Activated T-cell treated with anti-CD3 and anti-CD28 coated beads, Interleukin-2, amount 50 U/mL, for 72 hours (primary cell): Measurements from ENCODE around the gene FAM234A. TPM values are rescaled to one million over a fixed set of nuclear protein-coding genes. Genes with fewer than 3 reads are reported as not detected.

Experiments
- ATAC-seq, 2 donors: fragments of 150-1000 bp; cut with Tn5 transposase; replicated peaks in 1 of 2; 2 replicates each; pipeline ENCODE4 v1.10.0; 2021; ENCODE audit warnings: moderate library complexity in 2 of 2, mild to moderate bottlenecking in 1 of 2
- DNase-seq, 2 donors: peaks; one replicate each; pipeline ENCODE4 v3.0.0; 2021 to 2022; ENCODE audit warnings: mixed read lengths in 1 of 2
- H3K27ac Mint-ChIP-seq: one replicate; pipeline ENCODE4 v1.8.0; 2022; ENCODE audit warnings: mild to moderate bottlenecking, moderate library complexity, mixed read lengths
- H3K27me3 Mint-ChIP-seq: one replicate; pipeline ENCODE4 v1.8.0; 2022; ENCODE audit warnings: low read depth, mixed read lengths
- H3K36me3 Mint-ChIP-seq, 2 donors: one replicate each; pipeline ENCODE4 v1.8.0; 2022; ENCODE audit warnings: mixed read lengths in 2 of 2, mild to moderate bottlenecking in 1 of 2; ENCODE audit not compliant: insufficient read depth in 2 of 2
- H3K4me1 Mint-ChIP-seq: one replicate; pipeline ENCODE4 v1.8.0; 2022; ENCODE audit warnings: low read depth, mixed read lengths
- H3K4me3 Mint-ChIP-seq, 2 donors: one replicate each; pipeline ENCODE4 v1.8.0; 2022; ENCODE audit warnings: mild to moderate bottlenecking in 2 of 2, mixed read lengths in 2 of 2, moderate library complexity in 2 of 2
- H3K9me3 Mint-ChIP-seq, 2 donors: one replicate each; pipeline ENCODE4 v1.8.0; 2022; ENCODE audit warnings: mixed read lengths in 2 of 2
- total RNA-seq, 2 donors: library from RNA; stranded (reverse); gene quantifications; one replicate each; pipeline ENCODE4 v1.2.3, GENCODE V29; 2022

The FAM234A gene
- total RNA-seq, 2 donors from 2014 or later: 20.9 to 26.6 TPM

DNA sequence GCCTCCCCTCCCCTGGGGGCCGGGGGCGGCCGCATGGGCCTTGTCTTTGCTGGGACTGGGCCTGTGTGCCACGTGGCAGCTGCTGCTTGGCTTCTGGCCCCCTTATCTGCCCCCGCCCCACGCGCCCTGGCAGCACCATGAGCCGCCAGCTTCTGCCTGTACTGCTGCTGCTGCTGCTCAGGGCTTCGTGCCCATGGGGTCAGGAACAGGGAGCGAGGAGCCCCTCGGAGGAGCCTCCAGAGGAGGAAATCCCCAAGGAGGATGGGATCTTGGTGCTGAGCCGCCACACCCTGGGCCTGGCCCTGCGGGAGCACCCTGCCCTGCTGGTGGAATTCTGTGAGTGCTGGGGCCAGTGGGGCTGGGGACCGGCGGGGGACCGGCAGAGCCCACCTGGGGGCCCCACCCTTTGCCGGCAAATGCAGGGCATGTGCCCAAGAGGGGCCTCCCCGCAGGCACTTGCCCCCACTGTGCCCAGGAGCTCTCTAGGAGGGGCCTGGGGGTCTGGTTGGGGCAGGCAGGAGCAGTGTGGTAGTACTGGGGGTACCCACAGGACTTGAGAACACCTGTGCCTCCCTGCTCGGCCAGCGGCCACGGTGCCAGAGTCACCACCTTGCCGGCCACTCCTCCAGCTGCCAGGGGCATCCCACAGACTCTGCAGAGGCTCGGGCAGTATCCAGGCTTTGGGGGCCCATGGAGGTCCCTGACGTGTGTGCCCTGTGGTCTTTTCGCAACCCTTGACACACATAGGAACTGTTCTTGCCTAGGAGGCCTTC is 48.6 kb downstream of the FAM234A start, which contains the start of gene PDIA2:
PDIA2 (plus strand) TSS at position 132 of the 773 bp plus-strand sequence; CDS start at position 138, 6 bp downstream.
- Mint-ChIP-seq H3K4me1 (peaks cover 6% of the 10 kb centered on the region), H3K9me3 (no peaks in the 10 kb centered on the region)
- no peak for ATAC-seq

GRCh38 chr16:284204-285120 is 49.8 kb downstream of the FAM234A start:
- H3K27me3 Mint-ChIP-seq: peaks cover under 1% of the 10 kb centered on the region
- DNase-seq: no peak
- peaks cover 0 to 4% of the 10 kb centered on the region in 2 donors for H3K36me3 Mint-ChIP-seq
- H3K4me1 Mint-ChIP-seq: peaks cover under 1% of the 10 kb centered on the region
- no peak overlapping the region for H3K4me3 Mint-ChIP-seq
- H3K27ac Mint-ChIP-seq: no peak overlapping the region
- ATAC-seq: no peak
- no peaks in the 10 kb centered on the region for H3K9me3 Mint-ChIP-seq

More for the DNA sequence above, 48.6 kb downstream of the FAM234A start, which contains the start of gene PDIA2:
- no peak within 1 kb of the TSS for H3K4me3 Mint-ChIP-seq
- H3K27me3 Mint-ChIP-seq: peaks cover 7% of the 10 kb centered on the region
- peaks cover 0 to 4% of the 10 kb centered on the region in 2 donors for H3K36me3 Mint-ChIP-seq
- DNase-seq: no peak
- H3K27ac Mint-ChIP-seq: no peak within 1 kb of the TSS

GRCh38 chr16:285146-286055 is 50.8 kb downstream of the FAM234A start:
- ATAC-seq (no peak), DNase-seq (no peak)
- Mint-ChIP-seq H3K27me3 (no peaks in the 10 kb centered on the region), H3K9me3 (no peaks in the 10 kb centered on the region), H3K4me3 (no peak overlapping the region), H3K27ac (no peak overlapping the region), H3K36me3 (peaks cover 0 to 4% of the 10 kb centered on the region in 2 donors), H3K4me1 (no peaks in the 10 kb centered on the region)

GRCh38 chr16:286491-287297 is 52.1 kb downstream of the FAM234A start:
- Mint-ChIP-seq H3K9me3 (no peaks in the 10 kb centered on the region), H3K36me3 (peaks cover 0 to 4% of the 10 kb centered on the region in 2 donors), H3K27ac (no peak overlapping the region), H3K27me3 (no peaks in the 10 kb centered on the region), H3K4me1 (no peaks in the 10 kb centered on the region), H3K4me3 (no peak overlapping the region)
- ATAC-seq (no peak), DNase-seq (no peak)

DNA sequence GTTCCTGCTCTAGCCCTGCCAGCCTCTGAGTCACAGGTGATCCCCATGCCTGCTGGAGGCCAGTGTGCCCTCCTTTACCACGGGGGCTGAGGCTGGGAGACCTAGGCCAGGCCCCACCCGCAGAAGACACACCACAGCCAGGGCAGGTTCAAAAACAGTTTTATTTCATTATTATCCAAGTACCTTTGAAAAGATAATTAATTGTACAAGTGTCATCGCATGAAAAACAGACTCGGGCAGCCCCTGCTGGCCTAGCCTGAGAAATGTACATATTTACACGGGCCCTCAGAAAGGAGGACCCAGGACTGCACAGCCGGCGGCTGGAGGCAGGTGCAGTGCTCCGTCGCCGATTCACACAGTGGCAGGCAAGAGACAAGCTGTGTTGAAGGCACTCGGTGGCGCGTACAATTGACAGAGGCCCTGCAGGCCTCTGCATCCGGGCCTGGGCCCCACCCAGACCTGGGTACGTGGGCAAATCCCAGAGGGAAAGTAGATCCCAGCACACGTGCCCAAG is 52.7 kb downstream of the FAM234A start:
- no peaks in the 10 kb centered on the region for H3K4me1 Mint-ChIP-seq

GRCh38 chr16:287981-288920 is 53.6 kb downstream of the FAM234A start:
- Mint-ChIP-seq H3K4me1 (no peaks in the 10 kb centered on the region), H3K27ac (no peak overlapping the region), H3K36me3 (peaks cover 2 to 7% of the 10 kb centered on the region in 2 donors), H3K4me3 (no peak overlapping the region), H3K27me3 (no peaks in the 10 kb centered on the region), H3K9me3 (no peaks in the 10 kb centered on the region)
- no peak for ATAC-seq
- no peak for DNase-seq

More for the DNA sequence above, 52.7 kb downstream of the FAM234A start:
- no peak overlapping the region for H3K4me3 Mint-ChIP-seq
- no peaks in the 10 kb centered on the region for H3K27me3 Mint-ChIP-seq
- ATAC-seq (no peak), DNase-seq (no peak)
- H3K9me3 Mint-ChIP-seq: no peaks in the 10 kb centered on the region
- H3K36me3 Mint-ChIP-seq: peaks cover 0 to 4% of the 10 kb centered on the region in 2 donors
- H3K27ac Mint-ChIP-seq: no peak overlapping the region

GRCh38 chr16:289395-289997 is 54.9 kb downstream of the FAM234A start:
- H3K36me3 Mint-ChIP-seq: peaks cover 2 to 10% of the 10 kb centered on the region in 2 donors
- DNase-seq: no peak
- H3K4me3 Mint-ChIP-seq: no peak overlapping the region

GRCh38 chr16:290015-290680 is 55.5 kb downstream of the FAM234A start:
- ATAC-seq: no peak

More at GRCh38 chr16:289395-289997, 54.9 kb downstream of the FAM234A start:
- no peak overlapping the region for H3K27ac Mint-ChIP-seq
- no peaks in the 10 kb centered on the region for H3K27me3 Mint-ChIP-seq
- no peaks in the 10 kb centered on the region for H3K9me3 Mint-ChIP-seq
- H3K4me1 Mint-ChIP-seq: no peaks in the 10 kb centered on the region
- ATAC-seq: no peak

DNA sequence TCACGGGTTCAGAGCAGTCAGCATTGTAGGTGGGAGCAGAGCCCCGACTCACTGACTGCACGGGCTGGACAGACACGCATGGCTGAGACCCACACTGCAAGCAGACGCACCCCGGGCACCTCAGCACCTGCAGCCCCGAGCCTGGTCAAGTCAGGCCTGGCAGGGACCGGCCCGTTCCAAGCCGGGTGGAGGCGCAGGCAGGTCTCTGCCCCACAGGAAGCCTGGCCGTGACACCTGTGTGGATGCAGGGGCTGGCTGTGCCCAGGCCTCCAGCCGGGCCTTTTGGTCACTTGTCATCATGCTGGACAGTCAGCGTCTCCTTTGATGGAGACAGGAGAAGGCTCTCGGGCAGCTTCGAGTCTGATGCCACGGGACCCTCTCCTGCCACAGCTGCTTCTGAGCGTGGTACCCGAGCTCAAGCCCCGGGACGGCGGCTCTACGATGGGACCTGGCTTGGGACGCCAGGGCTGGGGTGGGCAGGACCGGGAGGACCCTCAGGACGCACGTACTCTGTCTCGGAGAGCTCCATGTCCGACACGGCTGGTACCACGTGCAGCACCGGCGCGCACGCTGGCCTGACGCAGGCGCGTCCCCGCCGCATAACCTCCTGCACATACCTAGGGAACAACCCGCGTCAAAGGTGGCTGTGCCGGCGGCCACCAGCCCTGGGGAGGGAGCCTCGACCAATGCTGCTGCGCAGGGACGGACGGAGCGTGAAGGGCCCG is 56.2 kb downstream of the FAM234A start:
- no peak overlapping the region for H3K4me3 Mint-ChIP-seq
- DNase-seq (no peak), ATAC-seq (no peak)
- no peaks in the 10 kb centered on the region for H3K4me1 Mint-ChIP-seq
- no peaks in the 10 kb centered on the region for H3K9me3 Mint-ChIP-seq
- H3K27ac Mint-ChIP-seq: no peak overlapping the region
- H3K36me3 Mint-ChIP-seq: peaks cover 2 to 10% of the 10 kb centered on the region in 2 donors
- no peaks in the 10 kb centered on the region for H3K27me3 Mint-ChIP-seq

More at GRCh38 chr16:290015-290680, 55.5 kb downstream of the FAM234A start:
- Mint-ChIP-seq H3K4me1 (no peaks in the 10 kb centered on the region), H3K4me3 (no peak overlapping the region), H3K9me3 (no peaks in the 10 kb centered on the region), H3K36me3 (peaks cover 2 to 10% of the 10 kb centered on the region in 2 donors), H3K27ac (no peak overlapping the region), H3K27me3 (no peaks in the 10 kb centered on the region)
- DNase-seq: no peak

- Mint-ChIP-seq H3K27ac (no peak overlapping the region), H3K27me3 (no peaks in the 10 kb centered on the region), H3K4me1 (no peaks in the 10 kb centered on the region), H3K36me3 (peaks cover 2 to 8% of the 10 kb centered on the region in 2 donors), H3K9me3 (no peaks in the 10 kb centered on the region), H3K4me3 (no peak overlapping the region)
- no peak for ATAC-seq
- no peak for DNase-seq
Observed at GRCh38 chr16:291539-291938, 56.9 kb downstream of the FAM234A start.
